SK-N-DZ (cell line): ENCODE data around the gene SLC6A2.

Source experiments
- DNase-seq: peaks from one replicate; pipeline ENCODE4 v3.0.0-alpha.2; 2015; ENCODE audit warnings: low spot score

The SLC6A2 gene

GRCh38 chr16:55647343-55647742, 8.4 kb upstream of the SLC6A2 start:
- DNase-seq = no peak

GRCh38 chr16:55647798-55648197, 8.0 kb upstream of the SLC6A2 start:
- DNase-seq = no peak

GRCh38 chr16:55651841-55652824, 3.7 kb upstream of the SLC6A2 start:
- peak; percentile 99 for DNase-seq

- DNase-seq = no peak
Observed at GRCh38 chr16:55653106-55653505, 2.7 kb upstream of the SLC6A2 start.

- DNase-seq = peak; percentile 94
Observed at GRCh38 chr16:55655381-55655896, 349 bp upstream of the SLC6A2 start.

GRCh38 chr16:55656691-55657092, 904 bp downstream of the SLC6A2 start:
- DNase-seq = peak; percentile 34

GRCh38 chr16:55657616-55658015, 1.8 kb downstream of the SLC6A2 start:
- DNase-seq = no peak

GRCh38 chr16:55658898-55659420, 3.2 kb downstream of the SLC6A2 start:
- no peak for DNase-seq

- no peak for DNase-seq
Observed at GRCh38 chr16:55660026-55660425, 4.2 kb downstream of the SLC6A2 start.

- DNase-seq = no peak
Observed at GRCh38 chr16:55660828-55661227, 5.0 kb downstream of the SLC6A2 start.

GRCh38 chr16:55661941-55662643, 6.3 kb downstream of the SLC6A2 start:
- DNase-seq = no peak

GRCh38 chr16:55662644-55663031, 6.8 kb downstream of the SLC6A2 start:
- peak; percentile 41 for DNase-seq

- DNase-seq = no peak
Observed at GRCh38 chr16:55663225-55663624, 7.4 kb downstream of the SLC6A2 start.

GRCh38 chr16:55663765-55664677, 8.2 kb downstream of the SLC6A2 start:
- no peak for DNase-seq

GRCh38 chr16:55664786-55665407, 9.1 kb downstream of the SLC6A2 start:
- DNase-seq = no peak

- no peak for DNase-seq
Observed at GRCh38 chr16:55665511-55665910, 9.7 kb downstream of the SLC6A2 start.

GRCh38 chr16:55666012-55666411, 10.2 kb downstream of the SLC6A2 start:
- DNase-seq = no peak

GRCh38 chr16:55667753-55668152, 12.0 kb downstream of the SLC6A2 start:
- no peak for DNase-seq

- no peak for DNase-seq
Observed at GRCh38 chr16:55668340-55669281, 12.8 kb downstream of the SLC6A2 start.
